H9 (cell line): Measurements from ENCODE around the gene ABCA13. TPM values are rescaled to one million over a fixed set of nuclear protein-coding genes. Genes with fewer than 3 reads are reported as not detected.

ENCODE experiments used
- DNase-seq: peaks from one replicate; pipeline ENCODE4 v3.0.0-alpha.2; 2017
- H2AFZ ChIP-seq: one replicate; pipeline ENCODE4 v1.6.1; 2013; ENCODE audit warnings: mild to moderate bottlenecking, low read length, control low read depth, moderate library complexity
- H2AK5ac ChIP-seq: 2 replicates; pipeline ENCODE4 v1.6.1; 2013; ENCODE audit warnings: low read length, control low read depth, mixed read lengths; ENCODE audit not compliant: insufficient read length
- H2BK120ac ChIP-seq: one replicate; pipeline ENCODE4 v1.6.1; 2013; ENCODE audit warnings: low read depth, mild to moderate bottlenecking, low read length, control low read depth, inconsistent platforms; ENCODE audit not compliant: poor library complexity, severe bottlenecking
- H2BK12ac ChIP-seq: 2 replicates; pipeline ENCODE4 v1.6.1; 2013; ENCODE audit warnings: low read length, control low read depth, mixed read lengths, low read depth; ENCODE audit not compliant: insufficient read length
- H2BK15ac ChIP-seq: 2 replicates; pipeline ENCODE4 v1.6.1; 2013; ENCODE audit warnings: low read depth, low read length, control low read depth
- H2BK20ac ChIP-seq: one replicate; pipeline ENCODE4 v1.6.1; 2013; ENCODE audit warnings: low read depth, mild to moderate bottlenecking, low read length, control low read depth, inconsistent platforms; ENCODE audit not compliant: poor library complexity, severe bottlenecking
- H2BK5ac ChIP-seq: 2 replicates; pipeline ENCODE4 v1.6.1; 2013; ENCODE audit warnings: low read length, control low read depth, mixed read lengths; ENCODE audit not compliant: insufficient read length
- H3K14ac ChIP-seq: 2 replicates; pipeline ENCODE4 v1.6.1; 2013; ENCODE audit warnings: low read length, control low read depth; ENCODE audit not compliant: insufficient read depth
- H3K18ac ChIP-seq: 2 replicates; pipeline ENCODE4 v1.6.1; 2013; ENCODE audit warnings: low read depth, mild to moderate bottlenecking, mixed read lengths, low read length, control low read depth; ENCODE audit not compliant: insufficient read length
- H3K23ac ChIP-seq: 2 replicates; pipeline ENCODE4 v1.6.1; 2013; ENCODE audit warnings: low read length, control low read depth, mixed read lengths, low read depth; ENCODE audit not compliant: insufficient read length
- H3K23me2 ChIP-seq: 2 replicates; pipeline ENCODE4 v1.6.1; 2013; ENCODE audit warnings: low read depth, mild to moderate bottlenecking, mixed read lengths, low read length, control low read depth; ENCODE audit not compliant: insufficient read length, poor library complexity, severe bottlenecking
- H3K27ac ChIP-seq: 2 replicates; pipeline ENCODE4 v1.5.1; 2013; ENCODE audit warnings: low read length, control low read depth, mixed read lengths, low read depth; ENCODE audit not compliant: insufficient read length
- H3K27me3 ChIP-seq: 2 replicates; pipeline ENCODE4 v1.6.1; 2013; ENCODE audit warnings: low read length, control low read depth, inconsistent platforms; ENCODE audit not compliant: insufficient read depth
- H3K4ac ChIP-seq: 2 replicates; pipeline ENCODE4 v1.6.1; 2013; ENCODE audit warnings: low read depth, mild to moderate bottlenecking, control low read depth, inconsistent platforms, low read length, moderate library complexity
- H3K4me1 ChIP-seq: 2 replicates; pipeline ENCODE4 v1.6.1; 2013; ENCODE audit warnings: low read length, control low read depth, inconsistent platforms; ENCODE audit not compliant: insufficient read depth
- H3K4me2 ChIP-seq: 2 replicates; pipeline ENCODE4 v1.6.1; 2013; ENCODE audit warnings: low read length, control low read depth, mixed read lengths; ENCODE audit not compliant: insufficient read length, insufficient read depth
- H3K56ac ChIP-seq: 2 replicates; pipeline ENCODE4 v1.6.1; 2013; ENCODE audit warnings: low read depth, mild to moderate bottlenecking, mixed read lengths, low read length, control low read depth; ENCODE audit not compliant: insufficient read length
- H3K79me1 ChIP-seq: 2 replicates; pipeline ENCODE4 v1.6.1; 2013; ENCODE audit warnings: low read depth, mild to moderate bottlenecking, moderate library complexity, low read length, control low read depth, inconsistent platforms; ENCODE audit not compliant: insufficient read depth, poor library complexity, severe bottlenecking
- H3K79me2 ChIP-seq: 2 replicates; pipeline ENCODE4 v1.6.1; 2013; ENCODE audit warnings: low read length, control low read depth, inconsistent platforms; ENCODE audit not compliant: insufficient read depth
- H3K9ac ChIP-seq: 2 replicates; pipeline ENCODE4 v1.6.1; 2013; ENCODE audit warnings: low read length, control low read depth, mixed read lengths; ENCODE audit not compliant: insufficient read length; ENCODE audit errors: extremely low read depth
- H3K9me3 ChIP-seq: one replicate; pipeline ENCODE4 v1.6.1; 2013; ENCODE audit warnings: low read depth, low read length, inconsistent platforms; ENCODE audit not compliant: control insufficient read depth
- H3T11ph ChIP-seq: one replicate; pipeline ENCODE4 v1.6.1; 2013; ENCODE audit warnings: mild to moderate bottlenecking, low read length, control low read depth, inconsistent platforms
- H4K20me1 ChIP-seq: one replicate; pipeline ENCODE4 v1.6.1; 2013; ENCODE audit not compliant: control insufficient read depth, insufficient read length, insufficient read depth
- H4K5ac ChIP-seq: 2 replicates; pipeline ENCODE4 v1.6.1; 2013; ENCODE audit warnings: low read depth, mild to moderate bottlenecking, mixed read lengths, low read length, control low read depth; ENCODE audit not compliant: insufficient read length
- H4K8ac ChIP-seq: replicated peaks from 2 replicates; pipeline ENCODE4 v1.6.1; 2013; ENCODE audit warnings: low read length, control low read depth, mixed read lengths, low read depth; ENCODE audit not compliant: insufficient read length
- H4K91ac ChIP-seq: 2 replicates; pipeline ENCODE4 v1.6.1; 2013; ENCODE audit warnings: low read depth, mild to moderate bottlenecking, moderate library complexity, mixed read lengths, low read length, control low read depth; ENCODE audit not compliant: insufficient read length
- H3K27ac Mint-ChIP-seq, 3 experiments: 2 replicates in 2 of 3; 3 replicates in 1 of 3; pipeline ENCODE4 v1.8.0; 2020 to 2021; ENCODE audit warnings: mixed read lengths in 3 of 3, mild to moderate bottlenecking in 1 of 3, moderate library complexity in 1 of 3
- H3K27me3 Mint-ChIP-seq: 2 replicates; pipeline ENCODE4 v1.8.0; 2021; ENCODE audit warnings: low read depth, mild to moderate bottlenecking, moderate library complexity, mixed read lengths
- H3K36me3 Mint-ChIP-seq, 3 experiments: 2 replicates in 2 of 3; 3 replicates in 1 of 3; pipeline ENCODE4 v1.8.0; 2020 to 2021; ENCODE audit warnings: low read depth in 3 of 3, mixed read lengths in 3 of 3; ENCODE audit not compliant: insufficient read depth in 1 of 3
- H3K4me1 Mint-ChIP-seq, 2 experiments: 2 replicates each; pipeline ENCODE4 v1.8.0; 2020; ENCODE audit warnings: mixed read lengths in 2 of 2
- H3K4me3 Mint-ChIP-seq, 2 experiments: 2 replicates in 1 of 2; 3 replicates in 1 of 2; pipeline ENCODE4 v1.8.0; 2020 to 2021; ENCODE audit warnings: mild to moderate bottlenecking in 2 of 2, mixed read lengths in 2 of 2, moderate library complexity in 1 of 2
- H3K9me3 Mint-ChIP-seq, 2 experiments: 2 replicates in 1 of 2; 3 replicates in 1 of 2; pipeline ENCODE4 v1.8.0; 2020; ENCODE audit warnings: mild to moderate bottlenecking in 2 of 2, mixed read lengths in 2 of 2, moderate library complexity in 1 of 2
- WGBS: extraction: QIAGEN DNeasy Blood & Tissue Kit; methylation state at CpG from one replicate; pipeline ENCODE4 v1.1.7; 2013; ENCODE audit warnings: missing lambda C conversion rate, low lambda C conversion rate, mixed read lengths; ENCODE audit not compliant: insufficient read length; ENCODE audit errors: extremely low coverage; 5-methylcytosine and 5-hydroxymethylcytosine counted together
- total RNA-seq: library from RNA; stranded (reverse); gene quantifications from 2 replicates; pipeline ENCODE4 v1.2.1, GENCODE V29; 2021
- TF ChIP-seq, protein P1 (sequence below): fragments of 200-600 bp; sonication (generic); conservative IDR thresholded peaks from 3 replicates; pipeline ENCODE4 v1.8.0; 2021; ENCODE audit warnings: antibody characterized with exemption, mild to moderate bottlenecking

The ABCA13 gene
- total RNA-seq, 1 experiment from 2014 or later = 0.11 TPM

DNA sequence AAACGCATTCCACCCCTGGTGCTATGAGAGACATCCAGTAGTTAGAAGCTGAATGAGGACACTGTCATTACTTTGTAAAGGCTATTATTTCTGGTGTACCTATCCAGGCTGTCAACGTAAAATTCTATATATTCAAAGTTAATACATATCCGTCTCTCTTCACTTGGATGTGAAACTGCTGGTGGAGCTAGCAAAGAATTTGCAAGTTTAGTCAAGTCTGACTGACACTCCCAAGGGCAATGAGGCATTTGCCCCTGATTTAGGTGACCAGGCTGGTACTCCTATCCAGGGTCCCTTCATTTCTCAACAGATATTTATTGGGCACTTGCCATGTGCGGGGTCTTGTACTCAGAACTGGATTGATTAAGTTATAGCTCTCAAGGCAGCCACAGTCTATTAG is 493.0 kb downstream of the ABCA13 start:
- no peak overlapping the region for H3K27ac Mint-ChIP-seq
- Histone ChIP-seq H2BK120ac (no peak overlapping the region), H3K79me1 (no peaks in the 10 kb centered on the region), H3K18ac (no peak overlapping the region), H3K4me2 (no peak overlapping the region), H4K5ac (no peak overlapping the region), H3T11ph (no peak overlapping the region), H2AFZ (no peak overlapping the region), H2BK20ac (no peak overlapping the region), H2BK15ac (no peak overlapping the region), H3K27me3 (no peaks in the 10 kb centered on the region), H4K8ac (no peak overlapping the region), H2BK12ac (no peak overlapping the region), H3K9me3 (no peaks in the 10 kb centered on the region), H2AK5ac (no peak overlapping the region), H4K20me1 (no peaks in the 10 kb centered on the region), H3K14ac (no peak overlapping the region), H3K9ac (no peak overlapping the region), H4K91ac (no peak overlapping the region), H3K27ac (no peak overlapping the region), H2BK5ac (no peak overlapping the region), H3K4ac (no peak overlapping the region), H3K56ac (no peak overlapping the region), H3K79me2 (no peaks in the 10 kb centered on the region; the same call in 1 of the 2 replicates), H3K23me2 (no peaks in the 10 kb centered on the region), H3K4me1 (0 out of 2 replicates have a peak, but pooled peaks cover 2% of the 10 kb centered on the region), H3K23ac (no peak overlapping the region)
- DNase-seq = no peak
- H3K36me3 Mint-ChIP-seq = no peaks in the 10 kb centered on the region
- TF ChIP-seq, protein P1, sequence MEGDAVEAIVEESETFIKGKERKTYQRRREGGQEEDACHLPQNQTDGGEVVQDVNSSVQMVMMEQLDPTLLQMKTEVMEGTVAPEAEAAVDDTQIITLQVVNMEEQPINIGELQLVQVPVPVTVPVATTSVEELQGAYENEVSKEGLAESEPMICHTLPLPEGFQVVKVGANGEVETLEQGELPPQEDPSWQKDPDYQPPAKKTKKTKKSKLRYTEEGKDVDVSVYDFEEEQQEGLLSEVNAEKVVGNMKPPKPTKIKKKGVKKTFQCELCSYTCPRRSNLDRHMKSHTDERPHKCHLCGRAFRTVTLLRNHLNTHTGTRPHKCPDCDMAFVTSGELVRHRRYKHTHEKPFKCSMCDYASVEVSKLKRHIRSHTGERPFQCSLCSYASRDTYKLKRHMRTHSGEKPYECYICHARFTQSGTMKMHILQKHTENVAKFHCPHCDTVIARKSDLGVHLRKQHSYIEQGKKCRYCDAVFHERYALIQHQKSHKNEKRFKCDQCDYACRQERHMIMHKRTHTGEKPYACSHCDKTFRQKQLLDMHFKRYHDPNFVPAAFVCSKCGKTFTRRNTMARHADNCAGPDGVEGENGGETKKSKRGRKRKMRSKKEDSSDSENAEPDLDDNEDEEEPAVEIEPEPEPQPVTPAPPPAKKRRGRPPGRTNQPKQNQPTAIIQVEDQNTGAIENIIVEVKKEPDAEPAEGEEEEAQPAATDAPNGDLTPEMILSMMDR = no peak
- no peak overlapping the region for H3K4me3 Mint-ChIP-seq
- peaks cover 3 to 7% of the 10 kb centered on the region in 2 experiments for H3K4me1 Mint-ChIP-seq
- no CpG with 5 or more reads among the region's 4 CpGs for WGBS
- H3K27me3 Mint-ChIP-seq = no peaks in the 10 kb centered on the region; the same call in 1 of the 2 replicates
- H3K9me3 Mint-ChIP-seq = peaks cover 0 to 2% of the 10 kb centered on the region in 2 experiments; a peak in 1 of 5 replicates
